Pancreas (tissue), 10 donors: ENCODE data around the gene JPH3. TPM values are rescaled to one million over a fixed set of nuclear protein-coding genes. Genes with fewer than 3 reads are reported as not detected.

Experiments used
- ATAC-seq, 4 donors: fragments of 200-7000 bp; cut with Tn5 transposase; one replicate each; pipeline versions ENCODE4 v1.8.0 to v1.9.1; 2020; ENCODE audit warnings: mild to moderate bottlenecking in 4 of 4, moderate library complexity in 4 of 4
- DNase-seq, 6 donors: peaks; one replicate each; pipeline ENCODE4 v3.0.0-alpha.2; 2020
- FAIRE-seq: peaks from 2 replicates; lab custom pipeline; 2012; peaks lifted over from hg19 to GRCh38; lab: Jason Lieb, UNC
- H3K27ac ChIP-seq, 4 donors: fragments of 200-600 bp; sonication (generic); 1 replicate in 3 of 4; 2 replicates in 1 of 4; pipeline versions ENCODE4 v1.5.0 to v1.8.0; 2020
- H3K27me3 ChIP-seq, 4 donors: fragments of 200-600 bp; one replicate each; pipeline ENCODE4 v1.8.0; 2021
- H3K36me3 ChIP-seq, 3 donors: fragments of 200-600 bp; sonication (generic) in 1 of 3; one replicate each; pipeline versions ENCODE4 v1.5.0 to v1.8.0; 2020 to 2021
- H3K4me1 ChIP-seq, 3 donors: fragments of 200-600 bp; one replicate each; pipeline ENCODE4 v1.8.0; 2021
- H3K4me3 ChIP-seq, 4 donors: fragments of 200-600 bp; sonication (generic) in 2 of 4; one replicate each; pipeline versions ENCODE4 v1.5.0 to v1.8.0; 2020 to 2021
- H3K9me3 ChIP-seq, 4 donors: fragments of 200-600 bp; one replicate each; pipeline ENCODE4 v1.8.0; 2021
- CTCF ChIP-seq, 4 donors: fragments of 200-600 bp; sonication (generic) in 3 of 4; IDR thresholded peaks; one replicate each; pipeline versions ENCODE4 v1.5.0 to v1.8.0; 2021; ENCODE audit warnings: antibody characterized with exemption in 4 of 4
- WGBS, 2 donors: extraction: QIAGEN DNeasy Blood & Tissue Kit; methylation state at CpG; one replicate each; pipeline ENCODE4 v1.1.7; 2013; 5-methylcytosine and 5-hydroxymethylcytosine counted together
- intact Hi-C, 3 donors: fragments of 100-400 bp; cut with DNase I; formaldehyde crosslinking; loops; one replicate each; pipeline versions ENCODE4 v1.11.1 to v1.14.2; 2022
- polyA plus RNA-seq, 2 donors: library from polyadenylated mRNA; stranded (reverse); fragments of 200-250 nt; gene quantifications; one replicate each; pipeline ENCODE4 v1.2.3, GENCODE V29; 2013
- total RNA-seq, 6 donors: library from RNA; stranded (reverse); fragmentation: NEBNext Ultra II Directional in 4 of 6; extraction: Animal tissue kit (Norgen Biotek cat#: 25700) in 4 of 6; gene quantifications; one replicate each; pipeline versions ENCODE4 v1.2.1 to v1.2.4, GENCODE V29; 2021 to 2023
- donor health status: healthy with polysubstance abuse.
- donor health status: DM: no; HTN: no; CAD: no; lungs with moderate emphysema.
- donor health status: DM: no; HTN: no; CAD: no.
- donor health status: control.
- donor health status: control.
- donor health status: Bipolar disorder and iron deficiency.
- donor health status: DM: yes; HTN: yes; CAD: no.
- donor health status: DM: no; HTN: no; CAD: no.
- donor health status: DM: no; HTN: no; CAD: no.
- donor health status: DM: yes; HTN: yes; CAD: no.

Gene JPH3
- total and polyA plus RNA-seq, 8 donors = 0.09 to 1.9 (median 0.41) TPM

- ATAC-seq = no peak
- no peak for TF ChIP-seq CTCF (IDR thresholded peaks at IDR 0.05)
- Histone ChIP-seq H3K9me3 (no peaks in the 10 kb centered on the region), H3K36me3 (no peaks in the 10 kb centered on the region), H3K27ac (no peak overlapping the region), H3K27me3 (no peaks in the 10 kb centered on the region), H3K4me3 (no peak overlapping the region), H3K4me1 (no peaks in the 10 kb centered on the region)
- no peak for FAIRE-seq
- WGBS, 2 donors = 76 to 90% methylated on average over 6 of the region's 6 CpGs
- intact Hi-C loops = no loop called here
- no peak for DNase-seq
These were observed 37.9 kb upstream of the JPH3 start for GRCh38 chr16:87564524-87564778.

- DNase-seq = peak in 1 of 6 donors; percentile 34
- no peak for ATAC-seq
- H3K27ac ChIP-seq = no peak overlapping the region
- H3K27me3 ChIP-seq = no peaks in the 10 kb centered on the region
- H3K9me3 ChIP-seq = no peaks in the 10 kb centered on the region
- TF ChIP-seq CTCF (IDR thresholded peaks at IDR 0.05) = no peak
- WGBS, 2 donors = 58 to 59% methylated on average over 25 of the region's 25 CpGs
- H3K4me1 ChIP-seq = peaks cover 0 to 9% (median 0%) of the 10 kb centered on the region in 3 donors
- FAIRE-seq = no peak
- H3K4me3 ChIP-seq = no peak overlapping the region
- H3K36me3 ChIP-seq = no peaks in the 10 kb centered on the region
- intact Hi-C loops = no loop called here
These were observed 32.4 kb upstream of the JPH3 start for GRCh38 chr16:87569601-87570571.

- WGBS, 2 donors = 32 to 41% methylated on average over 6 of the region's 6 CpGs
- DNase-seq (no peak), FAIRE-seq (no peak), ATAC-seq (no peak)
- no peak overlapping the region for H3K4me3 ChIP-seq
- no peaks in the 10 kb centered on the region for H3K36me3 ChIP-seq
- intact Hi-C loops = no loop called here
- H3K27me3 ChIP-seq = peaks cover 0 to under 1% (median 0%) of the 10 kb centered on the region in 4 donors
- H3K9me3 ChIP-seq = no peaks in the 10 kb centered on the region
- peaks cover 0 to 9% (median 0%) of the 10 kb centered on the region in 3 donors for H3K4me1 ChIP-seq
- no peak for TF ChIP-seq CTCF (IDR thresholded peaks at IDR 0.05)
- no peak overlapping the region for H3K27ac ChIP-seq
These were observed 31.8 kb upstream of the JPH3 start for GRCh38 chr16:87570572-87570937.

GRCh38 chr16:87570938-87571867, 31.1 kb upstream of the JPH3 start:
- peak; percentile 92 to 94 (median 94) for ATAC-seq
- DNase-seq = peak; percentile 47 to 83 (median 62)
- Histone ChIP-seq H3K27ac (peak overlapping the region in 1 of 4 donors; percentile 12), H3K4me3 (no peak overlapping the region), H3K36me3 (no peaks in the 10 kb centered on the region), H3K4me1 (peaks cover 0 to 9% (median 0%) of the 10 kb centered on the region in 3 donors), H3K9me3 (no peaks in the 10 kb centered on the region), H3K27me3 (peaks cover 0 to 3% (median 0%) of the 10 kb centered on the region in 4 donors)
- peak in 1 of 4 donors; percentile 35 for TF ChIP-seq CTCF (IDR thresholded peaks at IDR 0.05)
- FAIRE-seq = no peak
- WGBS, 2 donors = 23 to 25% methylated on average over 24 of the region's 24 CpGs
- intact Hi-C loops = no loop called here
